ENCODE data around the gene BANP. TPM values are rescaled to one million over a fixed set of nuclear protein-coding genes. Genes with fewer than 3 reads are reported as not detected.
A peak's percentile ranks its signal among the peaks of the same experiment; 100 is the strongest.
"Not testable (repeated sequence)": the region's sequence is repeated elsewhere in the genome, so short reads cannot be mapped to it uniquely, and the experiment has no call there.

Gene BANP
- total RNA-seq, 1 donor from 2014 or later = 20.6 TPM

DNA sequence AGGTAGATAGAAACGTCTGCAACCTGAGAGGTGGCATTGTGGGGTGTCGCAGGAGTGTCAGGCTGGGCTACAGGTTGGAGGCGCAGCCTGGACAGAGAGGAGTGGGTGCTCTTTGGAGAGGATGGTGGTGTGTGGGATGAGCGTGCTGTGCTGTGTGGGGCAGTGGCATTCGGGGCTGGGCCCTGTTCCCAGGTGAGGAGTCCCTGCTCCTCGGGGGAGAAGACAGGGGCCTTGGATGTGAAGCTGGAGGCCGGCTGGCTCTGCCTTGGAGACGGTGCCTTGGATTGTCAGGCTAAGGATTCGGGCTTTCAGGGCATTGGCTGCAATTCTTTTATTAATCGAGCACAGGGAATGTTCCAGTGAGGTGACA is 69.3 kb downstream of the BANP start:
- H3K27ac ChIP-seq = no peak overlapping the region
- TF ChIP-seq, protein P1, sequence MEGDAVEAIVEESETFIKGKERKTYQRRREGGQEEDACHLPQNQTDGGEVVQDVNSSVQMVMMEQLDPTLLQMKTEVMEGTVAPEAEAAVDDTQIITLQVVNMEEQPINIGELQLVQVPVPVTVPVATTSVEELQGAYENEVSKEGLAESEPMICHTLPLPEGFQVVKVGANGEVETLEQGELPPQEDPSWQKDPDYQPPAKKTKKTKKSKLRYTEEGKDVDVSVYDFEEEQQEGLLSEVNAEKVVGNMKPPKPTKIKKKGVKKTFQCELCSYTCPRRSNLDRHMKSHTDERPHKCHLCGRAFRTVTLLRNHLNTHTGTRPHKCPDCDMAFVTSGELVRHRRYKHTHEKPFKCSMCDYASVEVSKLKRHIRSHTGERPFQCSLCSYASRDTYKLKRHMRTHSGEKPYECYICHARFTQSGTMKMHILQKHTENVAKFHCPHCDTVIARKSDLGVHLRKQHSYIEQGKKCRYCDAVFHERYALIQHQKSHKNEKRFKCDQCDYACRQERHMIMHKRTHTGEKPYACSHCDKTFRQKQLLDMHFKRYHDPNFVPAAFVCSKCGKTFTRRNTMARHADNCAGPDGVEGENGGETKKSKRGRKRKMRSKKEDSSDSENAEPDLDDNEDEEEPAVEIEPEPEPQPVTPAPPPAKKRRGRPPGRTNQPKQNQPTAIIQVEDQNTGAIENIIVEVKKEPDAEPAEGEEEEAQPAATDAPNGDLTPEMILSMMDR (IDR thresholded peaks at IDR 0.05) = no peak

DNA sequence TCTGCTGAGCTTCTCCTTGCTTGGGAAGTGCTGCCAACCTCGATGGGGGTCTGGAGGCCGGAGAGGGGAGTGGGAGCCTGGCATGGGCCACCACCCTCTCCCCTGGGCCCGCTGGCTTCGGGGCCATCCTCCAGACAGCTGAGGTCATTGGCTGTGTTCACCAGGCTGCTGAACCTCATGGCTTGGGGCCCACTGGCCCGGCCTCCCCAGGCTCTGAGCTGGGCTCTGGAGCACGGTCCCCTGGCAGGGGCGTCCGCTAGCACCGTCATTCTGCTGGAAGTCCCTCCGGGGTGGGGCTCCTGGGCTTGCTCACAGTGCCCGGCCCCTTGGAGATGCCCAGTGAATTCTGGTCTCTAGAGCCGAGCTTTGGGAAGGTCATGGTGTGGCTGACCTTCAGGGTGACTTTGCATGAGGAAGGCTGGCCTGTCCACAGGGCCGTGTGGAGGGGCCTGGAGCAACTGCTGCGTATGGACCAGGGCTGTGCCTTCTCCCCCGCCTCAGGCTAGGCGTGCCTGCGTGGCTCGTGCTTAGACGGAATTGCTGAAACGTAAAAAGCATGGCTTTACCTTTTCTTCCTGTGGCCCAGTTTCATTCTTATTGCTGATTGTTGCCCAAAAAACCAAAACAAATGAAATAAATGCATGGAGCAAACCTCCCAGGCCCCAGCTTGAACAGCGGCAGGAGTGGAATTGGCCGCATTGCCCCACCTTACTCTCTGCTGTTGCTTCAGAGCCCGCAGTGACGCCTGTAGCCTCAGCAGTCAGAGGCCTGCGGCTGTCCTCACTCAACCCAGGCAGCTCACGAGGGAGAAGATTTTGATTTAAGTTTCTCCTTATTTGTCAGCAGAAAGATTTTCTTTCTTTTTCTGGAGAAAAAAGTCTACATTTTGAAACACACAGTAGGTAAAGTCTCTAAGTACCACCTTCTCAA is 70.1 kb downstream of the BANP start:
- H3K27me3 ChIP-seq; ATAC-seq; H3K4me3 ChIP-seq; H3K27ac ChIP-seq; H3K36me3 ChIP-seq; intact Hi-C loops (cut with DNase I); H3K9me3 ChIP-seq: not testable (repeated sequence)
- peak; percentile 40 for DNase-seq
- peaks cover 14% of the 10 kb centered on the region for H3K4me1 ChIP-seq

More for the DNA sequence above, 69.3 kb downstream of the BANP start:
- H3K4me3 ChIP-seq = no peak overlapping the region
- H3K4me1 ChIP-seq = peaks cover 12% of the 10 kb centered on the region
- intact Hi-C loops (cut with DNase I) = no loop called here
- peaks cover 7% of the 10 kb centered on the region for H3K36me3 ChIP-seq
- ATAC-seq = no peak
- DNase-seq = no peak
- H3K27me3 ChIP-seq = no peaks in the 10 kb centered on the region
- H3K9me3 ChIP-seq = no peaks in the 10 kb centered on the region

DNA sequence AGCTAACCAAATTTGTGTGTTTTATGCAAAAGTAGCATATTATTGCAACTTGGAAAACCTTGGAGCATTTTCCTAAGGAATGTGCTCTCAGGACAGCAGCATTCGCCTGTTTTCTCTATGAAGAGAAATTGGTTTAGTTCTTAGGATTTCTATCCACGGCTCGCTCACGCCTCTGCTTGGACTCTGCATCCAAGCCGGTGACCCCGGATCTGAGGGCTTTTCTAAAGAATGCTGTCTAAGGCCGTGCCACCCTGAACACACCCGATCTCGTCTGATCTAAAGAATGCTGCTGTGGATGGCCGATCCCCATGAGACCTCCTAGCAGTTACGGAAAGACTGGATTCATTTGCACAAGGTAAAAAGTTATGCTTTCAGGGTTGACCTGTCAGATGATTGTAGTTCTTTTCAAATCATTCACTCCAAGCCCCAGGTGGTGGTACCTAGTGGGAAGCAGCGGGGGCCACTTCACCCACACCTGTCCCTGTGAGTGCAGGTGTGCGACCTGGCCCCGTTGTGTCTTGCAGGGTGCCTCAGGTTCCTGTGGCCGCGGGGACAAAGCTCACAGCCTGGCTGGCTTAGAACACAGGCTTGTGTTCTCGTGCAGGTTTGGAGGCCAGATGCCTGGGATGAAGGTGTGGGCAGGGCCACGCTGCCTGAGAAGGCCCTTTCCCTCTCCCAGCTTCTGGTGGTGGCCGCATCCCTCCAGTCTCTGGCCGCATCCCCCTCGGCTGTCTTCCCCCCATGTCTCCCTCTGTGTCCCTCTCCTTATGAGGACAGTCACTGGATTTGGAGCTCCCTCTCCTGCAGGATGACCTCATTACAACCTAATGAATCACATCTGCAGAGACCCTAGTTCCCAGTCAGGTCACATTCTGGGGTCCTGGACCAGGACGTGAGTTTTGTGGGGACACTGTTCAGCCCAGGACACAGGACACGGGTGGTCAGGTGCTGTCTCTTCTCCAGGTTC is 71.1 kb downstream of the BANP start:
- no peak for ATAC-seq
- DNase-seq = peak; percentile 33

DNA sequence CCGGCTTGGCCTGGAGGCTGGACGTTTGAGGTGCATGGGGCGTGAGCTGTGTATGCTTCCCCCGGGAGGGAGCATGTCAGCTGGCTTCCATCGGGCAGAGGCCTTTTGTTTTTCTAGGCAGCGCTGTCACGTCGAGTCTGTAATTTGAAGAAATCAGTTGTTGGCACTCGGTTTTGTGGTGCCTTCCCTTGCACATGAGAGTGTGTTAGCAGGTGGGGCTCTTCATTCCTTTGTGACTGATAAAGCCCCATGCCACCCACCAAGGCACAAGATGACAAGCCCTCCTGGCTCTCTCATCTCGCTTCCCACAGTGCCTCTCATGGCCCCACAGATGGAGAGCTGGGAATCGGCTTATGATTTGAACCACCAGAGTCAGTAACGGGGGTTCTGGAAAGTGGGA is 72.1 kb downstream of the BANP start:
- TF ChIP-seq, protein P1 (IDR thresholded peaks at IDR 0.05) = no peak
- no peak overlapping the region for H3K4me3 ChIP-seq
- ATAC-seq (no peak), DNase-seq (no peak)
- H3K36me3 ChIP-seq = peaks cover 7% of the 10 kb centered on the region
- no peaks in the 10 kb centered on the region for H3K9me3 ChIP-seq
- H3K27me3 ChIP-seq = no peaks in the 10 kb centered on the region
- intact Hi-C loops (cut with DNase I) = no loop called here
- H3K4me1 ChIP-seq = peaks cover 14% of the 10 kb centered on the region
- H3K27ac ChIP-seq = no peak overlapping the region

More for the DNA sequence above, 71.1 kb downstream of the BANP start:
- Histone ChIP-seq H3K9me3 (no peaks in the 10 kb centered on the region), H3K27ac (no peak overlapping the region), H3K36me3 (peaks cover 7% of the 10 kb centered on the region), H3K4me3 (no peak overlapping the region), H3K27me3 (no peaks in the 10 kb centered on the region), H3K4me1 (peaks cover 14% of the 10 kb centered on the region)
- TF ChIP-seq, protein P1 (IDR thresholded peaks at IDR 0.05) = no peak
- intact Hi-C loops (cut with DNase I) = no loop called here

DNA sequence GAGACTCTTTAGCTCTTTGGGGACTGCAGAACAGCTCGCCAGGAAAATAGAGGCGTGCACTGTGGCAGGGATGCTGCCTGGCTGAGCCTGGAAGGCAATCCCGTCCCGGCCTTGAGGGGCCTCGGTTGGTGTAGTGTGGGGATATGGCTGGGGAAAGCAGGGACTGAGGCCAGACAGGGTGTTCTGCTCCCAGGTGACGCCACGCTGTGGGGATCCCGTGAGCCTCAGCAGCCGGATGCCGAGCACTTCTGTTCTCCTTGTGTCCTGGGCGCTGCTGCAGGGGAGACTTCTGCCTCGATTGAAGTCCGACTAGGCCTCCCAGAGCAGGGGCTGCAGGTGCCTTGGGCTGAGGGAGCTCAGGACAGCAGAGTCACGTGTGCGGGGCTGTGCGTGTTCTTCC is 72.6 kb downstream of the BANP start:
- intact Hi-C loops (cut with DNase I) = no loop called here
- H3K27ac ChIP-seq = no peak overlapping the region
- peaks cover 7% of the 10 kb centered on the region for H3K36me3 ChIP-seq
- DNase-seq = no peak
- TF ChIP-seq, protein P1 (IDR thresholded peaks at IDR 0.05) = no peak
- H3K9me3 ChIP-seq = no peaks in the 10 kb centered on the region
- no peak for ATAC-seq
- no peaks in the 10 kb centered on the region for H3K27me3 ChIP-seq
- H3K4me1 ChIP-seq = peaks cover 14% of the 10 kb centered on the region
- H3K4me3 ChIP-seq = no peak overlapping the region
